HG03103 (cell line): ENCODE results near the gene FOXP4.

Source experiments
- ATAC-seq: cut with Tn5 transposase; IDR thresholded peaks from one replicate; pipeline ENCODE4 v1.9.1; 2021; ENCODE audit warnings: low read depth; ENCODE audit not compliant: unreplicated experiment

Gene FOXP4

GRCh38 chr6:41519745-41520699 lies 26.2 kb upstream of the FOXP4 start:
- no peak for ATAC-seq

GRCh38 chr6:41522780-41523548 lies 23.2 kb upstream of the FOXP4 start:
- no peak for ATAC-seq

- no peak for ATAC-seq
Observed at GRCh38 chr6:41523915-41524633, 22.1 kb upstream of the FOXP4 start.

DNA sequence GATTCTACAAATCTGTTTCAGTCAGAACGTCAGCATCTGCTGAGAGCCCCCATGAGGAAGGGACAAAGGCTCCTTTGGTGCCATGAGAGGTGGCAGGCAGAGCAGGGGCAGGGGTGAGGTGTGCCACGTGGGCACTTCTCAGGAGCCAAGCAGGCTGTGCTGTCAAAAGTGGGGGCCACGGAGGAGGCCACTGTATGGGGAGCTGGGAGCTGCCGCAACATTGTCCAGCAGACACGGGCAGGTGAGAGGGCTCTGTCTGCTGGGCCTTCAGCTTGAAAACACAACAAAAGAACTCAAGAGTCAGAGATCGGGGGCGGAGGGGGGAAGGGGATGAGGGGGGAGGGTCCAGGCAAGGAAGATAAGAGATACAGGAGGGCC lies 21.6 kb upstream of the FOXP4 start:
- ATAC-seq = no peak

DNA sequence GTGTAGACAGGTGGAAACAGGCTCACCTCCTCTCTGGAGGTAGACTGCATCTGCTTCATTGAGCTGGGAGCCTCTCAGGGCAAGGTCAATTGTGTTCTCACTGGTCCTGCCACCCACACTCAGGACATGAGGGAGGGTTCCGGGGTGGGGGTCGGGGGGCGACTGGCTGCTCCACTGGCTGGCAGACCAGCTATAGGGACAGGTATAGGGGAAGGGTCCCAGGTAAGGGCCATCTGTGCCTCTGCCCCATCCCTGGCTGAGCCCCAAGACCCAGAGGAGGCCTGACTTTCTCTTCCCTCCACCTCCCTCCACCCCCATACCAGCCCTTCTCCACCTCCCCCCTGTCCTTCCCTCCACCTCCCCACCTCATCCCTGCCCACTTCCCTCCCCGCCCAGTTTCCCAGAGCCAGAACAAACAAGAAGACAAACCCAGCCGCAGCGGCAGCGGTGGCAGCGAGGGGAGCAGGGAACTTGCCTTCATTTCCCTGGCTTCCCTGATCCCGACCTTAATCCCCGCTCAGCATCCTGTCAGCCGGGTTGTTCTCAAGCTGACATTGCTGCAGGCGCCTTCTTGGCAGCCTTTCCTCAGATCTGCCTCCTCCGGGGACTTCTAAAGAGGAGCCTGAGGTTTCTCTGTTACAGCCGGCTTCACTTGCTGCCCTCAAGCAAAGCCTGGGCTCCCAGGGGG lies 18.3 kb upstream of the FOXP4 start:
- ATAC-seq = no peak

DNA sequence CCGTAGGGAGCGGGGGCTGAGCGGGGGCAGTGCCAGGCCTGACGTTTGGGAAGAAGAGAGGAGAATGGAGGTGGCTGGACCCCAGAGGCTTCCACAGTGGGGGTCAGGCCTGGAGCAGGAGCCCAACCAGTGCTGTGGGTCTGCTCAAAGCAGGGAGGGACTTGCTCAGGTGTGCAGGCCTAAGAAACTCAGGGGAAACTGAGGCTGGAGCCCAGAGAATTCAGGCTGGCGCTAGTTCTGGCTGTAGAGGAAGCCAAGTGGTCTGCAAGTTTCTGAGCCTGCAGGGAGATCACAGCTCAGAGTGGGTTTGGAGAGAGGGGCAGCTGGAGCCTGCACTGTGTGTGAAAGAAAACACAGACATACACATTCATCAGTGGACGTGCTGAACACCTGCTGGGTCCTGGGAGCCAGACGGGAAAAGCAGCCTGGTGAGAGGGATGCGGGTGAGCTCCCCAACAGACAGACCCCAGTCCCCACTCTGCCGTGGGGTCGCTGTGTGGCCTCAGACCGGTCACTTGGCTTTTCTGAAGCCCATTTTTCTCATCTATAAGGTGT lies 17.7 kb upstream of the FOXP4 start:
- ATAC-seq = no peak

- ATAC-seq = no peak
Observed at GRCh38 chr6:41529049-41529448, 17.1 kb upstream of the FOXP4 start.

DNA sequence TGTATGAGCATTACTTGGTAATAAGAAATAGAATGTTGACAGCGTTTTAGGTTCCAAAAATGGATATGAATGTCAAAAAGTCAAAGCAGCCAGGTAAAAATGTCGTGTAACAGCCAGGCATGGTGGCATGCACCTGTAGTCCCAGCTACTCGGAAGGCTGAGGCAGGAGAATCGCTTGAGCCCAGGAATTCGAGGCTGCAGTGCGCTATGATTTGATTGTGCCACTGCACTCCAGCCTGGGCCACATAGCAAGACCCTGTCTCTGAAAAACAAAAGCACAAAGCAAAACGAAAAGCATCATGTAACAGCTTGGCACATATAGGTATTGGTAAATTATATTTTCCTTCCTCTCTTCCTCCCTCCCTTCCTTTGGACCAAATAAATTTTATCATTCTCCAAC lies 16.2 kb upstream of the FOXP4 start:
- no peak for ATAC-seq

DNA sequence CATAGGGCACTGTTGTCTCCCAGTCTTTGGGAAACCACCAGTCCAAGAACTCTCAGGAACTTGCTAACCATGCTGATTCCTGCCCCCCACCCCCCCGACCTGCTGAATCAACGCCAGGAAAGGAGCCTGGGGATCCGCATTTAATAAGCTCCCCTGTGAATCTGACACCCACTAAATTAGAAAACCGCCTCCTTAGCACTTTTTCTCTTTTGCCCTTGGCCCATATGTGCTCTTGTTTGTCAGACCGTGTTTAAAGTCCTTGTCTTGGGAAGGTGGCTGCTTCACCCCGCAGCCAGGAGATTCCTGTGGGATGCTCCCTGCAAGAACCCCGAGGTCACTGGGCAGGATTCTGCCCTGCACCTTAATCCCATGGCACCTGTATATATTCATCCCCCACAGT lies 15.7 kb upstream of the FOXP4 start:
- ATAC-seq = no peak

GRCh38 chr6:41531016-41531415 lies 15.2 kb upstream of the FOXP4 start:
- ATAC-seq = no peak

- peak; percentile 79 for ATAC-seq
Observed at GRCh38 chr6:41531591-41532582, 14.3 kb upstream of the FOXP4 start.

- ATAC-seq = no peak
Observed at GRCh38 chr6:41535766-41536165, 10.4 kb upstream of the FOXP4 start.

- ATAC-seq = no peak
Observed at GRCh38 chr6:41536795-41537758, 9.1 kb upstream of the FOXP4 start.

- no peak for ATAC-seq
Observed at GRCh38 chr6:41538556-41539182, 7.5 kb upstream of the FOXP4 start.

DNA sequence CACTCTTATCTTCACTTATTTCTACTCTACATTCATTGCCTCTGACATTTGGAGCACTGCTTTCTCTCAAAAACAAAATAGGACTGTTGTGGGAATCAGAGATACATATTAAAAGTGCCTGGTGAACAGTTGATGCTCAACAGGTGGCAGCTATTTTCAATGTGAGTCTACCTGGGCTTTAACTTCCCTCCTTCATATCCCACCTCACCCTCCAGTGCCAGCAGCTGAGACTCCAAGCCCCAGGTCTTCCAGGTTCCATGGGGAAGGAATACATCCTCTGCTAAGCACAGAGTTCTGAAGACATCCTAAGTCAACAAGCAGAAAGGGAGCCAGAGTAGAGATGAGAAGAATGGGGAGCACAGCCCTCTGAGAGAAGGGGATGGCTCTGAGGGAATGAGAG lies 7.0 kb upstream of the FOXP4 start:
- ATAC-seq = no peak

DNA sequence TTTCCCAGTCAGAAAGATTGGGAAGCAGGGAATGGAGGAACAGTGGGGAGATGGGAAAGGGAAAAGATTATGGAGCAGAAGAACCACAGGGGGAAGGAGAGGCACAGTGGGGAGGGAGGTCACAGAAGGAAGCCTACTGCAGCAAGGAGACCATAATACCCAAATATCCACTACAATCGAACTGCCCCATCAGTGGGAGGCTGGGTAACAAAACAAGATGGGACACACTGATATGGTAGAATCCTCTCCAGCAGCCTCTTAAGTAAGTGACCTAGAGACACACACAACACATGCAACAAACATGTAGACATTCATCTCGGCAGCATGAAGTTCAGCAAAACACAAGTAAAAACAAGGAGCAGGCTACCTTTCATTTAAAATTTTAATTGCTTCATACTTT lies 4.8 kb upstream of the FOXP4 start:
- ATAC-seq = no peak

DNA sequence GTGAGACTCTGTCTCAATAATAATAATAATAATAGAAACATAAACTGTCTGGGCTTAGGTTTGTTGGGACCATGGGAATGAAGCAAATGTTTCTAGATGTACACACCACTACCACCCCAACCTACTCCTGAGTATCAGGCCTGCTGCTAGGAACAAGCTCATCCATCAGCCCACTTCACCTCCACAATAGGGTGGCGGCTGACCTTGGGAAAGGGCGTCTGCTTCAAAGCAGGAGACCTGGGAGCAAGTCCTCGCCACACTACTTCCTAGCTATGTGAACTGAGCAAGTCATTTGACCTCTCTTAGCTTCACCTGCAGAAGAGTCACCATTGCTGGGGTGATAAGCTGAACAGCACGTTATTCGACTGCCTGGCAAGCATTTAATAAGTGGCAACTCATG lies 3.1 kb upstream of the FOXP4 start:
- ATAC-seq = no peak
